ENCODE data around the gene SNX33.
"Not testable (repeated sequence)": the region's sequence is repeated elsewhere in the genome, so short reads cannot be mapped to it uniquely, and the experiment has no call there.

Gene SNX33

DNA sequence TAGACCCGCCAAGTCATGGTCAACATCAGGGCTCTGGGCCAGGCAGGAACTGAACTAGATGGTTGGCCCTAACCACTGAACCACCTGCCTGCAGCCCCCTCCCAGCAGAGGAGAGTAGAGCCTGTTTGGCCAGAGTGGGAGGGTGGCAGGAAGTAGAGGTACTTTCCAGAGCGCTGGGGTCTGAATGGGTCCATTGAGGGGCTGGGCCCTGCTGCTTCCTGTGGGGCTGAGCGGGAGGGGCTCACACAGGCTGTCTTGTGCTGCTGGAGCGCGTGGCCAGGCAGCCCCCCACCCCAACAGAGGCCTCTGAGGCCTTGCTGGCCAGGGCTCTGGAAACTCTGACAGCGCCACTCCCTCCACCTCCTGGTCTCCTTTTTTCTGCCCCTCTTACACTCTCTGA is 47.5 kb downstream of the SNX33 start:
- peak overlapping the region in 9 of 11 experiments; percentile 35 to 69 (median 58); a peak in 13 of 22 replicates for H3K9ac ChIP-seq
- H3K36me3 ChIP-seq: no peaks in the 10 kb centered on the region
- H3K4me3 ChIP-seq: peak overlapping the region in 2 of 10 experiments; percentile 10 to 16; a peak in 2 of 20 replicates
- H3K27me3 ChIP-seq: peaks cover 0 to 6% (median 0%) of the 10 kb centered on the region in 11 experiments; a peak in 1 of 22 replicates
- no peak for TF ChIP-seq Cebpa-rat (IDR thresholded peaks at IDR 0.05)
- H3K4me2 ChIP-seq: peak overlapping the region; percentile 90 to 100 (median 96)
- peaks cover 0 to 14% (median 0%) of the 10 kb centered on the region in 11 experiments; a peak in 7 of 22 replicates for H4K20me1 ChIP-seq
- H3K27ac ChIP-seq: peak overlapping the region in 9 of 11 experiments; percentile 47 to 78 (median 69); a peak in 16 of 22 replicates
- H3K9me3 ChIP-seq (replicated peaks in 1 of 11): no peaks in the 10 kb centered on the region
- H3K4me1 ChIP-seq: peaks cover 85 to 98% (median 97%) of the 10 kb centered on the region in 10 experiments

DNA sequence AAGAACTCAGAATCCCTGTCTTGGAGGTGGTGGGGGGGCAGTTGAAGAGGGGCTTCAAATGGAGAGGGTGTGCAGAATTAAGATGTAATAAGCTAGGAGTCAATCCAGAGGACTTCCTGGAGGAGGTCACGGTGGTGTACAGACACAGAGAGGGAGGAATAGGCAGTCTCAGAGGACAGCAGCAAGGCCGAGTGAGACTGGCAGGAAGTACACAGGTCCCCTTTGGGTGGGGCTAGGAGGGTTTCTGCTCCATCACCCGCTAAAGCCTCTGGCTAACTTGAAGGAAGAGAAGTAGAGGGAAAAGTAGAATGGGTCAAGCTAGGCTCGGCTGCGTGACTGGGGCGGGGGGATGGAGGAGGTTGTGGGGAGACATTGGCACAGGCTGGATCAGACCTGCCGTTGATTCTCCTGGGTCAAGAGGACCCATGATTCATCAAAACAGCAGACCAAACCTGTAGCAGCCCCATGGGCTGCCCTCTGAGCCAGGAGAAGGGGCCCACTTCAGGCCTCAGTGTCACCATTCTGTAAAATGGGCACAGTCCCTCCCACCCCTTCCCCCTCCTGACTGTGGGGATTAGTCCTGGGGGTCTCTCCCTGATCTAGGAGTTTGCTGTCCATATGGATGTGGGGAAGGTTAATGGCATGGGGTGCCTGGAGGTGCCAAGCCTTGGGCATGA is 48.1 kb downstream of the SNX33 start:
- peaks cover 0 to 14% (median 0%) of the 10 kb centered on the region in 11 experiments; a peak in 7 of 22 replicates for H4K20me1 ChIP-seq
- no peak for TF ChIP-seq Cebpa-rat (IDR thresholded peaks at IDR 0.05)
- peak overlapping the region in 9 of 11 experiments; percentile 35 to 68 (median 56); a peak in 12 of 22 replicates for H3K9ac ChIP-seq
- no peaks in the 10 kb centered on the region for H3K36me3 ChIP-seq
- peaks cover 0 to 6% (median 0%) of the 10 kb centered on the region in 11 experiments; a peak in 1 of 22 replicates for H3K27me3 ChIP-seq
- H3K4me2 ChIP-seq: peak overlapping the region; percentile 90 to 100 (median 96)
- peaks cover 91 to 98% (median 97%) of the 10 kb centered on the region in 10 experiments for H3K4me1 ChIP-seq
- peak overlapping the region in 9 of 11 experiments; percentile 47 to 78 (median 69); a peak in 15 of 22 replicates for H3K27ac ChIP-seq
- no peaks in the 10 kb centered on the region for H3K9me3 ChIP-seq (replicated peaks in 1 of 11)
- H3K4me3 ChIP-seq: peak overlapping the region in 1 of 10 experiments; percentile 16; a peak in 1 of 20 replicates

DNA sequence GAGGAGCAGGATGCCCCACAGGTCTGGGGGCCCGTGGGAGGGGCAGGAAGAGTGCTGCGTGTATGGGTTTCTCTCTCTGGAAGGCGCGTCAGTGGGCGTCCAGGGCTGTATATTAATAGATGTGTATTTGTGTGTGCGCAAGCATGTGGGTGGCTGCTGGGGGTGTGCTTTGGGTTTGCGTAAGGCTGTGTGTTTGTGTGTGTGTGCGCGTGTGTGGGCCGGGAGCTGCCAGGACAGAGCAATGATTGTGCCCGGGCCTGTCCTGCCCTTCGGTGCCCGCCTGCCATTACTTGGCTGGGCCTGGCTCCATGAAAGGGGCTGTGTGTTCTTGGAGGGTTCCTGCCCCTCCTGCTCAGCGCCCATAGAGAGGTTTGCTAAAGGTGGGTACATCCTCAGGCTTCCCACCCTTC is 48.6 kb downstream of the SNX33 start:
- peak in 1 of 11 experiments; percentile 40; a peak in 1 of 22 replicates for TF ChIP-seq Cebpa-rat (IDR thresholded peaks at IDR 0.05)
- no peaks in the 10 kb centered on the region for H3K36me3 ChIP-seq
- H3K4me1 ChIP-seq: peaks cover 96 to 98% (median 97%) of the 10 kb centered on the region in 10 experiments
- peaks cover 0 to 6% (median 0%) of the 10 kb centered on the region in 11 experiments; a peak in 1 of 22 replicates for H3K27me3 ChIP-seq
- H3K4me2 ChIP-seq: peak overlapping the region; percentile 90 to 100 (median 96)
- no peak overlapping the region for H3K4me3 ChIP-seq
- H3K9me3 ChIP-seq (replicated peaks in 1 of 11): no peaks in the 10 kb centered on the region
- H3K9ac ChIP-seq: peak overlapping the region in 10 of 11 experiments; percentile 25 to 71 (median 54); a peak in 14 of 22 replicates
- H3K27ac ChIP-seq: peak overlapping the region in 10 of 11 experiments; percentile 9 to 78 (median 68); a peak in 16 of 22 replicates
- H4K20me1 ChIP-seq: peaks cover 0 to 14% (median 0%) of the 10 kb centered on the region in 11 experiments; a peak in 7 of 22 replicates

DNA sequence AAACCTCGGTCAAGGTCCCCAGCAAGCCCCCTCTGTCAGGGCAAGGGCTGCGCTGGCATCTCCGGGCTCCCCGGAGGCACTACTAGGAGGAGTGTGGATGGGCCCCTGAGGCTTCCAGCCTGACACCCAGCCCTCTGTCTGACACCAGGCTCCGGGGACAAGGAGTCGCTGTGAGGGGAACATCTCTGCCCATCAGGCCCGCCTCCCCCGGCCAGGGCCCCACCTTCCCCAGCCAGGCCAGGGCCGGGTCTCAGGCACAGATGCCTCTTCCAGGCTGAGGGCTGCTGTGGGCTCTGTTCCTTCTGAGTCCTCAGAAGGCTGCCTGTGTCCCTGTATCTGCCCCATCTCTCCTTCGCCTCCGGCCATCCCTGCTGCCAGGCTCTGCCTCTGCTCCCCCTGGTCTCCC is 49.1 kb downstream of the SNX33 start:
- peaks cover 97 to 99% (median 97%) of the 10 kb centered on the region in 10 experiments for H3K4me1 ChIP-seq
- peaks cover 0 to 14% (median 0%) of the 10 kb centered on the region in 11 experiments; a peak in 7 of 22 replicates for H4K20me1 ChIP-seq
- H3K27ac ChIP-seq: peak overlapping the region in 10 of 11 experiments; percentile 9 to 78 (median 68); a peak in 17 of 22 replicates
- peak overlapping the region; percentile 90 to 100 (median 96) for H3K4me2 ChIP-seq
- no peaks in the 10 kb centered on the region for H3K36me3 ChIP-seq
- peaks cover 0 to 6% (median 0%) of the 10 kb centered on the region in 11 experiments; a peak in 1 of 22 replicates for H3K27me3 ChIP-seq
- no peak for TF ChIP-seq Cebpa-rat (IDR thresholded peaks at IDR 0.05)
- H3K9me3 ChIP-seq (replicated peaks in 1 of 11): no peaks in the 10 kb centered on the region
- peak overlapping the region in 10 of 11 experiments; percentile 25 to 71 (median 54); a peak in 16 of 22 replicates for H3K9ac ChIP-seq
- H3K4me3 ChIP-seq: no peak overlapping the region

DNA sequence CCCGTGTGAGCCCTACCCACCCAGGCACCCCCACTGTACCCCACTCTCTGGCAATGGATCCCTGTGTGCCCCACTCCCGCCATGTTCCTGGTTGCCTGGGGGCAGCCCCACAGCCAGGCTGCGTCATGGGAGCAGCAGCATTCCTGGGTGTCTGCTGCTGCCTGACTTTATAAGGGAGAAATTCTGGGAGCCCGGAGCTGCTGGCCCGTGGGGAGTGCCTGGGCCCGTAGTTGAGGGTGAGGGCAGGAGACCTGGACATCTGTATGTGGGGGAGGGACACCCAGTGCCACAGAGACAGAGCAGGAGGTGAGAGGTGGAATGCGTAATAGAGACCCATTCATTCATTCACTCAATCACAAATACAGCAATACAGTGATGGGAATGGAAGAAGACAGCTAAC is 49.8 kb downstream of the SNX33 start:
- H3K27me3 ChIP-seq: peaks cover 0 to 6% (median 0%) of the 10 kb centered on the region in 11 experiments; a peak in 1 of 22 replicates
- peak overlapping the region in 7 of 11 experiments; percentile 9 to 78 (median 71); a peak in 6 of 22 replicates for H3K27ac ChIP-seq
- H3K4me3 ChIP-seq: no peak overlapping the region
- H3K4me1 ChIP-seq: peaks cover 97 to 99% (median 97%) of the 10 kb centered on the region in 10 experiments
- peak overlapping the region; percentile 90 to 100 (median 96) for H3K4me2 ChIP-seq
- H4K20me1 ChIP-seq: peaks cover 0 to 14% (median 0%) of the 10 kb centered on the region in 11 experiments; a peak in 7 of 22 replicates
- H3K9me3 ChIP-seq (replicated peaks in 1 of 11): no peaks in the 10 kb centered on the region
- H3K36me3 ChIP-seq: no peaks in the 10 kb centered on the region
- TF ChIP-seq Cebpa-rat (IDR thresholded peaks at IDR 0.05): no peak
- peak overlapping the region in 5 of 11 experiments; percentile 58 to 71 (median 67); a peak in 8 of 22 replicates for H3K9ac ChIP-seq

DNA sequence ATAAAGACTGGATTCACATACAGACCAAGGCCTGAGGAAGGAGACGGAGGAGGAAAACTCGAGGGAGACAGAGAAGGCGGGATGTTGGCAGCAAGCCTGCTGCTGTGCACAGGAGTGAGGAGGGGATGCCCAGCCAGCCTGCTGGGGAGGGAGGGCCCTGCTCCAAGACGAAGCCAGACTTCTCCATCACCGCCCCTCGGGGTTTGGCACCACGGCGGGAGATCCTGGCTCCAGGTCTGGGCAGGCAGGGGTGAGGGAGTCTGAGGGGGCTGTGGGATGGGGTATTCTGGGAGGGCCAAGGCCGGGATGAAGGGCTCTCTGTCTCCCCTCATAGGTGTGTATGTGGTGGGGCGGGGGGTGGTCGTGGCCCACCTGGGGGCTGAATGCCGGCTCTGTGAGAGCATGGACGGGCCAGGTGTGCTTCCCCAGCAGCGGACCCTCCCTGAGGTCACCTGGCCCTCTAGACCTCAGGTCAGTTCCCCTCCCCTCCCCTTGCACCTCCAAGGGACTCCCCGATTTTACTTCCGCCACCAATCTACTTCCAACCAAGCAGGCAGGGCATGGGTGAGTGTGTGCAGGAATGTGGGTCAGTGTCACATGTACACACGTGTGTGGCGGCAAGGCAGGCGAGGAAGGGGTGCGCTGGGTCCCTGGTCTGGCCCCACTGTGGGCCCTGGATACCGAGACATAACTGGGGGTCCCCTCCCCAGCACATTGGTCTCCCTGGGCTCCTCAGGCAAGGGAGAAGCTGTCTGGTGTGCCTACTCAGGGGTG is 50.4 kb downstream of the SNX33 start:
- not testable (repeated sequence) for H3K27me3 ChIP-seq; H3K9me3 ChIP-seq (replicated peaks in 1 of 11); H3K36me3 ChIP-seq; H3K4me3 ChIP-seq
- peak overlapping the region in 5 of 11 experiments; percentile 86 to 88 (median 86); a peak in 7 of 22 replicates for H3K27ac ChIP-seq
- H3K4me1 ChIP-seq: peaks cover 93 to 96% (median 94%) of the 10 kb centered on the region in 10 experiments
- peak overlapping the region; percentile 90 to 100 (median 100) for H3K4me2 ChIP-seq
- H4K20me1 ChIP-seq: peaks cover 0 to 14% (median 0%) of the 10 kb centered on the region in 11 experiments; a peak in 7 of 22 replicates
- H3K9ac ChIP-seq: peak overlapping the region in 3 of 11 experiments; percentile 4 to 34 (median 20); a peak in 4 of 22 replicates

DNA sequence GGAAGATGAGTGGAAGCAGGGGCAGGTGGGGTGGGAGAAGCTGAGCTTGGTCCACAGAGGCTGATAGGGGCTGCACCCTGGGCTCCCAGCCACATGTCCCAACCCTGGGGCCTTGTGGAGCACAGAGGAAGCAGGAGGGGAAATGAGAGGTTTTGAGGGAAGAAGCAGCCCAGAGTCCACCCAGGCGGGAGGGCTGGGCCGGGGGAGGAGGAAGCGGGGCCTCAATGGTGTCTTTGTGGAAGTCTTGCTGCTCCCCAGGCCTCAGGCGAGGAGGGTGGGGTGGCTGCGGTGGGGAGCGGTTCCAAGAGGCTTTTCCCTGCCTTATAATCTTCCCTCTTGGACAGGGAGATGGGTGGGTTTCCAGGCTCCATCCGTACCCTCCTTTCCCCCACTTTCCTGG is 51.8 kb downstream of the SNX33 start:
- not testable (repeated sequence) for H4K20me1 ChIP-seq; H3K36me3 ChIP-seq; H3K9me3 ChIP-seq (replicated peaks in 1 of 11); H3K27me3 ChIP-seq
- peak overlapping the region in 10 of 11 experiments; percentile 75 to 88 (median 86); a peak in 20 of 22 replicates for H3K27ac ChIP-seq
- peak overlapping the region; percentile 52 to 77 (median 75); a peak in 19 of 22 replicates for H3K9ac ChIP-seq
- peaks cover 88 to 93% (median 91%) of the 10 kb centered on the region in 10 experiments for H3K4me1 ChIP-seq
- H3K4me3 ChIP-seq: peak overlapping the region in 9 of 10 experiments; percentile 21 to 61 (median 49); a peak in 13 of 20 replicates
- H3K4me2 ChIP-seq: peak overlapping the region; percentile 90 to 100 (median 100)

DNA sequence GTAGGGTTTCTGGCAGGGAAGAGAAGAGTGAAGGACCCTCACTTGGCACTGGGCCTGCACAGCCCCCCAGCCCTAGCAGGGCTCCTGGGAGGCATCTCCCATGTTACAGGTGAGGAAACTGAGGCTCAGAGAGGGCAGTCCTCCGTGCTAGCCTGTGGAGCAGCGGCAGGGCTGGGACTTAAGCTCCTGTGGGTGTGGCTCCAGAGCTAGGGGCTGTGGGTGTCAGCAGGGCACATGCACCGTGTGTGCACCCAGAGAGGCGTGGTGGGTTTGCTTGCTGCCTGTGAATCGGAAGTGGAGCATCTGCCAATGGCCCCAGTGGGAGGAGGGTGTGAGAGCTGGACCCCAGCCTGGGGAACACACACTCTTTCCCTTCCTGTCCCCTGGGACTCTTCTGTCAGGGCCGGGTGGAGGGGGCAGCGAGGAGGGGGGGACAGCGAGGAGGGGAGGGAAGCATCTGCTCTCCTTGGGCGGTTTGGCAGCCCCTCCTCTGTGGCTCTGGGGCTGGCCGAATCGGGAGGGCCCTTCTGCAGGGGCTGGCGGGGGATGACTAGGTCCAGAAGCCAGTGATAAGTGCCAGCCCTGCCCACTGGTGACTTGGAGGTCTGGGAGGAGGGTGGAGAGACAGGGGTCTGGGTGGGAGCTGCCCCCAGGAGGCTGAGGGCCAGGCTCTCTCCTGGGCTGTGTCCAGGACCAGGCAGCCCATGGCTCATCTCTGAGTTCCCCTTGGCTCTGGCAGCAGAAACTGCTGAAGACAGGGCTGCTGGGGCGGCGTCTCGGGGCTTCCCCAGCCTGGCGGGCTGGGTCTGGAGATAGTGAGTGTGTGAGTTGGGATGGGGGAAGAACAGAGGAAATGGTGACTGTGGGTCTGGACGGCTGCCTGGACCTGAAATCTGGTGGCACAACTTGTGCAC is 52.5 kb downstream of the SNX33 start:
- not testable (repeated sequence) for H3K36me3 ChIP-seq; H4K20me1 ChIP-seq; H3K9me3 ChIP-seq (replicated peaks in 1 of 11); H3K27me3 ChIP-seq
- Histone ChIP-seq H3K4me3 (peak overlapping the region in 9 of 10 experiments; percentile 21 to 61 (median 49); a peak in 13 of 20 replicates), H3K27ac (peak overlapping the region in 10 of 11 experiments; percentile 75 to 95 (median 92); a peak in 20 of 22 replicates), H3K4me1 (peaks cover 88 to 93% (median 91%) of the 10 kb centered on the region in 10 experiments), H3K4me2 (peak overlapping the region; percentile 90 to 100 (median 100)), H3K9ac (peak overlapping the region; percentile 52 to 87 (median 81); a peak in 21 of 22 replicates)

DNA sequence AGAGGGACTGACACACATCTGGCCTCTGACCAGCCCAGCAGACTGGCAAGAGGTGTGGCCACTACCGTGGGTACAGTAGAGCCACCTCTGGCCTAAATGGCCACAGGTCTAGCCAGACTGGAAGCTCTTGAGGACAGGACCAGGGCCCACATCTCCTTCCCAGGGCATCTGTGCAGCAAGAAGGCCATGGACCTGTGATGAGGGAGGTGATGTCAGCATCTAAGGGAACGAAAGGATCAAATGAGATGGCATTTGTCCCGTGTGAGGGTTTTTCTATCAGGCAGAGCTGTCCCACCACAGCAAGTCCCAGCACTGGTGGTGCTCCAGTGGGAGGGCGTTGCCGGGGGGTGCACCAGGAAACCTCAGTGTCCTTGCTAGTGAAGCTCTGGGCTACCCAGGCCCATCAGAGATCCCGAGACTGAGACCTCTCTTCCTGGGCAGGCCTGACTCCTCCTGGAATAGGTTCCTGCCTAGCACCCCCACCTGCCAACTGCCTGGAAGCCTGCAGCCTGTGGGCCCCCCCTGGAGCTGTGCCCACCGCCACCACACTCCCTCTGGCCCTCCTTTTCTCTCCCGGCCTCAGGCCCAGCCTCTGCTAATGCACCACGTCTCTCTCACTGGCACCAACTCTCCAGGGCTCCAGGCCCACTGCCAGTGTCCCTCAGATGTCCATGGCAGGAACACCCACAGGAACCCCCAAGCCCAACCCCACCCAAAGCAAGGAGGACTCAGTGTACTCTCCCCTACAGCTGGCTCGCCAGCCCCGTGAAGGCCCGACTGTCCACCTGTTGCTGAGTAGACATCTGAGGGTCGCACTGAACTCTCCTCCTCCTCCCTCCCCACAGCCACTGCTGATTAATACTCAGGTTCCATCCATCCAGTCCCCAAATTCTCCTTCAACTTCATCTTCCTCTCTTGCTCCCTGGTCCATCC is 53.6 kb downstream of the SNX33 start:
- Histone ChIP-seq H3K4me2 (peak overlapping the region; percentile 90 to 100 (median 100)), H3K9ac (peak overlapping the region in 10 of 11 experiments; percentile 50 to 87 (median 82); a peak in 20 of 22 replicates), H3K4me1 (peaks cover 88 to 93% (median 90%) of the 10 kb centered on the region in 10 experiments), H3K4me3 (peak overlapping the region in 7 of 10 experiments; percentile 9 to 63 (median 48); a peak in 10 of 20 replicates), H3K27ac (peak overlapping the region in 10 of 11 experiments; percentile 68 to 95 (median 92); a peak in 20 of 22 replicates)
- not testable (repeated sequence) for H3K27me3 ChIP-seq; H3K36me3 ChIP-seq; H4K20me1 ChIP-seq; H3K9me3 ChIP-seq (replicated peaks in 1 of 11)

All from BLaER1 treated with 17β-estradiol and CSF1 and Interleukin-3, amounts not matched to agents 10 nM and 100 nM (cell line).